Measurements from ENCODE around the gene ATP8A2.

The ATP8A2 gene

DNA sequence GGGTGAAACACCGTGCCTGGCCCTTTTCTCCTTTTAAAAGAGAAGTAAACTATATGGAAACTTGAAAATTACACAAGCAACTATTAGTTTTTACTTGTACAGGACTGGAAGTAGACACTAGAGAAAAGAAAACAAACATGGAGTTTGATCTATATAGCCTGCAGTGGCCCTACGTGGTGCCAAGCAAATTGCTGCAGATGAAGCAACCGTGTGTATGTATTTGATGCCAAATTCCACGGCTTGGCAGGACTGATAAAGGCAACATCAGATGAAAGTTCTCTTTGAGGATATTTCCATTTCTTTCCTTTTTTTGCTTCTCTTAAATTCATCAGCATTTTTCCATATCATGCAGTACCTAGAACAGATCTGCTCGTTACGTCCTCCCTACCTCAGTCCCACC lies 49.8 kb downstream of the ATP8A2 start:
- TF ChIP-seq, protein P1, sequence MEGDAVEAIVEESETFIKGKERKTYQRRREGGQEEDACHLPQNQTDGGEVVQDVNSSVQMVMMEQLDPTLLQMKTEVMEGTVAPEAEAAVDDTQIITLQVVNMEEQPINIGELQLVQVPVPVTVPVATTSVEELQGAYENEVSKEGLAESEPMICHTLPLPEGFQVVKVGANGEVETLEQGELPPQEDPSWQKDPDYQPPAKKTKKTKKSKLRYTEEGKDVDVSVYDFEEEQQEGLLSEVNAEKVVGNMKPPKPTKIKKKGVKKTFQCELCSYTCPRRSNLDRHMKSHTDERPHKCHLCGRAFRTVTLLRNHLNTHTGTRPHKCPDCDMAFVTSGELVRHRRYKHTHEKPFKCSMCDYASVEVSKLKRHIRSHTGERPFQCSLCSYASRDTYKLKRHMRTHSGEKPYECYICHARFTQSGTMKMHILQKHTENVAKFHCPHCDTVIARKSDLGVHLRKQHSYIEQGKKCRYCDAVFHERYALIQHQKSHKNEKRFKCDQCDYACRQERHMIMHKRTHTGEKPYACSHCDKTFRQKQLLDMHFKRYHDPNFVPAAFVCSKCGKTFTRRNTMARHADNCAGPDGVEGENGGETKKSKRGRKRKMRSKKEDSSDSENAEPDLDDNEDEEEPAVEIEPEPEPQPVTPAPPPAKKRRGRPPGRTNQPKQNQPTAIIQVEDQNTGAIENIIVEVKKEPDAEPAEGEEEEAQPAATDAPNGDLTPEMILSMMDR (IDR thresholded peaks at IDR 0.05; ENCODE audit: insufficient read depth, low read depth, low read length, missing control alignments) = no peak
- no peak for DNase-seq (ENCODE audit: low read depth)
- no peak overlapping the region for H3K4me3 ChIP-seq (ENCODE audit: low read length)

DNA sequence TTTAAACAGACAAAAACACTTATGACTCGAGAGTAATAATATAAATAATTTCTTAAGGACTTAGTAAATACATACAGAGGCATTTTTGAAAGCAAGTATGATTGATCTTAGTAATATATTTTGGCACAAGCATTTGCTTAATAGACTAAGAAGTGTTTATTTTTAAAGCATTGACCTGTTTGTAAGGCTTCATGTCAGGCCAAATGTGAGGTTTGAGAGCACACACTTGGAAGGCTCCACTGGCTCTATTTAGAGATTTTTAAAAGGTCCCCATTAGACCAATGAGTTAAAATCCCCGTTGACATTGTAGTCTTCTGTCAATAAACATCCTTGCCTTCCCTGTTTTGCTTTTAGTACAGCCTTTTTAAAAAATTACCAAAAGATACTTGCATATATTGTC lies 50.4 kb downstream of the ATP8A2 start:
- no peak for DNase-seq (ENCODE audit: low read depth)
- TF ChIP-seq, protein P1 (IDR thresholded peaks at IDR 0.05; ENCODE audit: insufficient read depth, low read depth, low read length, missing control alignments) = no peak
- H3K4me3 ChIP-seq (ENCODE audit: low read length) = no peak overlapping the region

DNA sequence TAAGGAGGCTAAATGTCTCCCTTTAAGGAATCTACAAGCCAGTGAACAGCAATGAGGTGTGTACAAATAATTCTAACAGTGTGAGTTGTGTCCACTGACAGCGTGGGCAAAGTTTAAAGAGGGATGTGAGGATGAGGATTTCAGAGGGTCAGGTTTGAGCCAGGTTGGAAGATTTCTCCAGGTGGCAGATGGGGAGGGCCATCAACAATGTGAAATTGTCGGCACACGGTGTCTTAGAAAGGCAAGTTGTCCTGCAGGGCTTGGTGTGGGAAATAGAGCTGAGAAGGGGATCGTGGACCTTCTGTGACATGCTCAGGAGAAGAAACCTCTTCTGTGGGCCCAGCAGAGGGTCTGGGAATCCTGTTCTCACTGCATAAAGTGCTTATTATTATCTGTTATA lies 52.1 kb downstream of the ATP8A2 start:
- TF ChIP-seq, protein P1 (IDR thresholded peaks at IDR 0.05; ENCODE audit: insufficient read depth, low read depth, low read length, missing control alignments) = no peak
- DNase-seq (ENCODE audit: low read depth) = no peak

DNA sequence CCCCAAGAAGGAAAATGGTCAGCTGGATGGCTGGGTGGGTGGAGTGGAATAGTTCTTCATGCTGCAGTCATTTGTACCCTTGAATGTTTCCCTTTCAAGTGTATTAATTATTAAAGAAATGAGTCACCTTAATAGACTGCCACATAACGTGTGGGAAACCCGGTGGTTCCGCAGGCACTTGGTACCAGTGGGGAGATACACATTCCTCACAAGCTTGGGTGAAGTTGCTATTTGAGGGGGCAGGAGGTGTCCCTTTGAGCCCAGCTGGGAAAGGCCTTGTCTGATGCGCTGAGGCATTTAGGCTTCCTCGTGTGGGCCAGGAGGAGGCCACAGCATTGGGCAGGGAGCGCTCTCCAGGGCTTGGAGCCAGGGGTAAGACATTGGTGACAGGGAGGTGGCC lies 57.7 kb downstream of the ATP8A2 start:
- no peak for DNase-seq (ENCODE audit: low read depth)
- H3K4me3 ChIP-seq (ENCODE audit: low read length) = no peak overlapping the region
- TF ChIP-seq, protein P1 (IDR thresholded peaks at IDR 0.05; ENCODE audit: insufficient read depth, low read depth, low read length, missing control alignments) = no peak

More for the DNA sequence above, 52.1 kb downstream of the ATP8A2 start:
- no peak overlapping the region for H3K4me3 ChIP-seq (ENCODE audit: low read length)

DNA sequence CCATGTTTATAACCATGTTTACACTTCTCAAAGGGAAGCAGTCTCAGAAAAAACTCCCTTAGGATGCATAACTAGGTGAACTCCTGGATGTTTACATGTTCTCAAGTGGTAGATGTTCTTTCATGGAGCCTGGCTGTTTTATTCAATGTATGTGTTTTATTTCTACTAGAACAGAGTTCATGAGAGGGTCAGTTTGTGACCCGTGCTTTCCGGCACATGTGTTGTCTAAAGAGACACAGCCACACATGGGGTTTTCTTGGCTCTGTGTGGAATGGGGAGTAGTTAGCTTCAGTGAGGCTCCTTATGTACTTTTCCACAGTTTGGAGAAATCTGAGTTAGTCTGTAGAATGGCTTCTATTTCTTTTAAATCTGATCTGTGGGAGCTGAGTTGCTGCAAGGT lies 60.9 kb downstream of the ATP8A2 start:
- H3K4me3 ChIP-seq (ENCODE audit: low read length) = no peak overlapping the region
- DNase-seq (ENCODE audit: low read depth) = no peak
- TF ChIP-seq, protein P1 (IDR thresholded peaks at IDR 0.05; ENCODE audit: insufficient read depth, low read depth, low read length, missing control alignments) = no peak

DNA sequence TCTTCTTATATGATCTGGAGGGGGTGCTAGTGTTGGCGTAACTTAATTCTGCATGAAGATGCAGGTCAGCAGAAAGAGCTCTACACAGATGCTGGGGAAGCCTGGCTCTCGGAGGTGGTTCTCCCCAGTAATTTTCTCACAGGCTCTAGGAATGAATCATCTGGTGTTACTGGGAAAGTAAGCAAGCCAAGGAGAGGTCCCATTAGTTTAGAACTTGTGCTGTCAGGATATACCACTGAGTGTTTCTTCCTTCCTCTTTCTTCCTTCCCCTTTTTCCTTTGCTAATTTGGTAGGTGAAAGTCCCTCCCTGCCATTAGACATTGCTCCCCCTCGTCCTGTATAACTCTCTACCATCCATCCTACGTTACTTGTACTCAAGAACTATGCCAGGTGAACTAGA lies 68.3 kb downstream of the ATP8A2 start:
- no peak for DNase-seq (ENCODE audit: low read depth)
- no peak overlapping the region for H3K4me3 ChIP-seq (ENCODE audit: low read length)
- TF ChIP-seq, protein P1 (IDR thresholded peaks at IDR 0.05; ENCODE audit: insufficient read depth, low read depth, low read length, missing control alignments) = no peak

DNA sequence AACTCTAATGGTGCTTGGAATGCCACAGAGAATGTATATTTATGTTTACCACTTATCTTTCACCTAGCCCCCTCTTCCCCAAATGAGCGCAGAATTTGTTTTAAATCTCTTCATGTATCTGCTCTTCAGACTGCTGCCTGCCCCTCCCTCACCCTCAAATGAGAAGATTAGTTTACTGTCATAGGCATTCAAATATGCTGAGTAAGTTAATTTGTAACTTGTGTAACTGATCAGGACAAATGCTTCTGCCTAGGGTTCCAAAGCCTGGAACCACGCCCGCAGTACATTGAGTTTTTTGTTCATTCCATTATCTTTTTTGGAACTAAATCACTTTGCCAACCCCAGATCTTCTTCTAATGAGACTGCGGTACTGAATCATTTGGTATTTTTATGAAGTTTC lies 74.5 kb downstream of the ATP8A2 start:
- TF ChIP-seq, protein P1 (IDR thresholded peaks at IDR 0.05; ENCODE audit: insufficient read depth, low read depth, low read length, missing control alignments) = no peak
- no peak for DNase-seq (ENCODE audit: low read depth)
- no peak overlapping the region for H3K4me3 ChIP-seq (ENCODE audit: low read length)
